Small intestine (tissue), 7 donors: ENCODE measurements around the gene ARID3A. TPM values are rescaled to one million over a fixed set of nuclear protein-coding genes. Genes with fewer than 3 reads are reported as not detected.

Experiments used
- DNase-seq, 2 donors: peaks; one replicate each; pipeline versions ENCODE4 v3.0.0 to v3.0.0-alpha.2; 2013
- FAIRE-seq: peaks from 2 replicates; lab custom pipeline; 2012; peaks lifted over from hg19 to GRCh38; lab: Jason Lieb, UNC
- H3K27ac ChIP-seq, 3 donors: one replicate each; pipeline ENCODE4 v1.5.1; 2013; ENCODE audit warnings: low read length in 2 of 3, mild to moderate bottlenecking in 2 of 3, control low read depth in 1 of 3, inconsistent platforms in 1 of 3, low read depth in 1 of 3, moderate library complexity in 1 of 3
- H3K27me3 ChIP-seq, 3 donors: one replicate each; pipeline ENCODE4 v1.6.1; 2013; ENCODE audit warnings: low read length in 3 of 3, inconsistent platforms in 1 of 3; ENCODE audit not compliant: control insufficient read depth in 3 of 3, insufficient read depth in 3 of 3
- H3K36me3 ChIP-seq, 3 donors: one replicate each; pipeline ENCODE4 v1.6.1; 2013; ENCODE audit warnings: low read length in 3 of 3, inconsistent platforms in 1 of 3, low read depth in 1 of 3, mild to moderate bottlenecking in 1 of 3, moderate library complexity in 1 of 3; ENCODE audit not compliant: control insufficient read depth in 3 of 3, insufficient read depth in 2 of 3
- H3K4me1 ChIP-seq, 3 donors: one replicate each; pipeline ENCODE4 v1.6.1; 2013; ENCODE audit warnings: low read length in 2 of 3, inconsistent platforms in 1 of 3, low read depth in 1 of 3, mild to moderate bottlenecking in 1 of 3, moderate library complexity in 1 of 3; ENCODE audit not compliant: control insufficient read depth in 3 of 3, insufficient read depth in 2 of 3
- H3K4me3 ChIP-seq, 3 donors: one replicate each; pipeline ENCODE4 v1.5.1; 2013; ENCODE audit warnings: low read length in 3 of 3, control low read depth in 1 of 3, inconsistent platforms in 1 of 3, low read depth in 1 of 3, mild to moderate bottlenecking in 1 of 3, moderate library complexity in 1 of 3
- H3K9me3 ChIP-seq, 2 donors: one replicate each; pipeline ENCODE4 v1.6.1; 2013; ENCODE audit warnings: low read depth in 1 of 2, low read length in 1 of 2; ENCODE audit not compliant: control insufficient read depth in 2 of 2, insufficient read depth in 1 of 2
- WGBS, 3 donors: extraction: QIAGEN DNeasy Blood & Tissue Kit; methylation state at CpG; one replicate each; pipeline ENCODE4 v1.1.7; 2013; 5-methylcytosine and 5-hydroxymethylcytosine counted together
- polyA plus RNA-seq, 4 donors: library from polyadenylated mRNA; stranded (reverse) in 3 of 4; unstranded in 1 of 4; fragments of 200-250 nt in 3 of 4; fragments of 120-200 nt in 1 of 4; gene quantifications; one replicate each; pipeline versions ENCODE4 v1.2.1 to v1.2.3, GENCODE V29; 2013
- donor health status: healthy with polysubstance abuse.
- donor health status: control.
- donor health status: control.
- donor health status: Bipolar disorder and iron deficiency.
- donor health status: healthy.

ARID3A gene
- polyA plus RNA-seq, 4 donors, result 1.3 to 242 (median 4.8) TPM

- DNase-seq, result peak; percentile 68 to 86
- peaks cover 0 to 33% (median 3%) of the 10 kb centered on the region in 3 donors for H3K4me1 ChIP-seq
- H3K27ac ChIP-seq, result peak within 1 kb of the TSS; percentile 92 to 96 (median 93)
- H3K4me3 ChIP-seq, result peak within 1 kb of the TSS; percentile 93 to 99 (median 96)
- H3K36me3 ChIP-seq, result no peaks in the 10 kb centered on the region
- FAIRE-seq, result no peak
- 0 to 1% (median 1%) methylated on average over 52 to 76 of the region's 76 CpGs for WGBS, 3 donors
- no peaks in the 10 kb centered on the region for H3K9me3 ChIP-seq
- H3K27me3 ChIP-seq, result peaks cover 9 to 17% (median 14%) of the 10 kb centered on the region in 3 donors
These were observed 12.6 kb upstream of the ARID3A start, which contains the start of gene R3HDM4 for GRCh38 chr19:913080-913748. TSS of gene R3HDM4 (minus strand) at chr19:913219. CDS start at chr19:913157, 62 bp downstream.

DNA sequence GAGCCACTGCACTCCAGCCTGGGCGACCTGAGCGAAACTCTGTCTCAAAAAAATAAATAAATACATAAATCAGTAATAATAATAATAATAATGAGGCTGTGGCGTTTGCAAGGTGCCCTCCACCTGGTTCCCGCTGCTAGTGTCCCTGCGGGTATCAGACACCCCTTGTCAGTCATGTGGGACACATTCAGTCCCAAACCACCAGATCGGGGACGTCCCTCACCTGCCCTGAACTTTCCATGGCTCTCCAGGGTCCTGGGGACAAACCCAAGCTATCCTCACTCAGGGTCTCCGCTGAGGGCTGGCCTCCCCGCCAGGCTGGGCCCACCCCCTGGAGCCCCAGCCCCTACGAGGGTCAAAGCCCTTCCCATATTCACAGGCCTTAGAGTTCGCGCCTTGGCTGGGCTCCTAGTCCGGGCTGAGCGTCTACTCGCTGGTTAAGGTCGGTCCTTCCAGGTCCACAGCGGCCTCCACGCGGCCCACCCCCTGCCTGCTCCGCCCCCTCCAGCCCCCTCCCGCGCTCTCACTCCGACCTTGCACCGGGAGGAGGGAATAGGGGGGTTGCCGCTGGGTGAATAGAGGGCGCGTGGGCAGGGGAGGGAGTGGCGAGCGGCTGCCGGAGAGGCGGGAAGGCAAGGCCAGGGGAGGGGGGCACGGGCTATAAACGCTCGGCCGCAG, 9.1 kb upstream of the ARID3A start:
- H3K9me3 ChIP-seq, result no peaks in the 10 kb centered on the region
- H3K36me3 ChIP-seq, result no peaks in the 10 kb centered on the region
- 7 to 16% (median 14%) methylated on average over 31 to 35 of the region's 35 CpGs for WGBS, 3 donors
- DNase-seq (peak in 1 of 2 donors; percentile 53), FAIRE-seq (no peak)
- peaks cover 0 to 35% (median 0%) of the 10 kb centered on the region in 3 donors for H3K4me1 ChIP-seq
- H3K4me3 ChIP-seq, result peak overlapping the region in 1 of 3 donors; percentile 24
- no peak overlapping the region for H3K27ac ChIP-seq
- H3K27me3 ChIP-seq, result peaks cover 12 to 43% (median 31%) of the 10 kb centered on the region in 3 donors

DNA sequence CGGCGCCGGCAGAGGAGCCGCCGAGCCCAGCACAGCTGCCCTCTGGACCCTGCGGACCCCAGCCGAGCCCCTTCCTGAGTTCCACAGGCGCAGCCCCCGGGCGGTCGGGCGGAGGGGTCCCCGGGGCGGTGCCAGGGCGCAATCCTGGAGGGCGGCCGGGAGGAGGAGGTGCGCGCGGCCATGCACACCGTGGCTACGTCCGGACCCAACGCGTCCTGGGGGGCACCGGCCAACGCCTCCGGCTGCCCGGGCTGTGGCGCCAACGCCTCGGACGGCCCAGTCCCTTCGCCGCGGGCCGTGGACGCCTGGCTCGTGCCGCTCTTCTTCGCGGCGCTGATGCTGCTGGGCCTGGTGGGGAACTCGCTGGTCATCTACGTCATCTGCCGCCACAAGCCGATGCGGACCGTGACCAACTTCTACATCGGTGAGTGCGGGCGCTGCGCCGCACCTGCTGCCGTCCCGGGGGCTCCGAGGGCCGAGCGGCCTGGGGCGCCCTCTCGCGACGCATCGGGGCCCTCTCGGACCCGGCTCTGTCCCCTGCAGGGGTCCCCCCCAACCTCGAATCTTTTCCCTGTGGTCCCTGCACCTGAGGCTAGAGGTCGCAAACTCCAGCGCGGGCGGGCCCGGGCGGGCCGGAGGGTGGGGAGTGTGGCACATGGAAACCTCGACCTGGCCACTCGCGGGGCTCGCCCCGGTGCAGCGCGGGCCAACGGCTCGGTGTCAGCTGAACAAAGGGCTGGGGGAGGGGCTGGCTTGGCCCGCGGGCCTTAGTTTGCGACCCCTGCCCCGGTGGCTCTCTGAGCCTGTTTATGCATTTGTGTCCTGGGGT, 8.3 kb upstream of the ARID3A start, which contains the start of gene KISS1R:
Gene KISS1R (plus strand): TSS at position 11 of the 829 bp plus-strand sequence. CDS start 170 bp downstream, at position 181.
- no peaks in the 10 kb centered on the region for H3K36me3 ChIP-seq
- FAIRE-seq (no peak), DNase-seq (peak in 1 of 2 donors; percentile 56)
- peaks cover 12 to 43% (median 31%) of the 10 kb centered on the region in 3 donors for H3K27me3 ChIP-seq
- peak within 1 kb of the TSS in 2 of 3 donors; percentile 24 to 45 for H3K4me3 ChIP-seq
- peaks cover 0 to 37% (median 0%) of the 10 kb centered on the region in 3 donors for H3K4me1 ChIP-seq
- no peaks in the 10 kb centered on the region for H3K9me3 ChIP-seq
- H3K27ac ChIP-seq, result no peak within 1 kb of the TSS
- WGBS, 3 donors, result 1 to 2% (median 1%) methylated on average over 41 to 87 of the region's 87 CpGs

DNA sequence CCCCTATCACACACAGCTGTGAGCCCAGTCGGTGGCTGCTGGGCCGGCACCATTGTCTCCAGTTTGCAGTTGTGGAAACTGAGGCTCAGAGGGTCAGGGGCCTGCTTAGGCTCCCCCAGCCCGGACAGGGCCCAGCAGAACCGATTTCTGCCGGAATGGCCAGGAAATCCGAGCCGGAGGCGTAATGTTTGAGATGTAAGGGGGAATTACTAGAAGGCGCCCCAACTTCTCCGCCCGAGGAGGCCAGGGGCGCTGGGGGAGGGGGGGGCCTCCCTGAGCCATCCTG, 7.7 kb upstream of the ARID3A start:
- FAIRE-seq, result no peak
- no peak overlapping the region for H3K4me3 ChIP-seq
- 2 to 10% (median 4%) methylated on average over 11 to 12 of the region's 12 CpGs for WGBS, 3 donors
- no peaks in the 10 kb centered on the region for H3K9me3 ChIP-seq
- H3K27ac ChIP-seq, result no peak overlapping the region
- peaks cover 0 to under 1% (median 0%) of the 10 kb centered on the region in 3 donors for H3K36me3 ChIP-seq
- H3K4me1 ChIP-seq, result peaks cover 0 to 37% (median 0%) of the 10 kb centered on the region in 3 donors
- H3K27me3 ChIP-seq, result peaks cover 12 to 43% (median 31%) of the 10 kb centered on the region in 3 donors
- DNase-seq, result no peak

DNA sequence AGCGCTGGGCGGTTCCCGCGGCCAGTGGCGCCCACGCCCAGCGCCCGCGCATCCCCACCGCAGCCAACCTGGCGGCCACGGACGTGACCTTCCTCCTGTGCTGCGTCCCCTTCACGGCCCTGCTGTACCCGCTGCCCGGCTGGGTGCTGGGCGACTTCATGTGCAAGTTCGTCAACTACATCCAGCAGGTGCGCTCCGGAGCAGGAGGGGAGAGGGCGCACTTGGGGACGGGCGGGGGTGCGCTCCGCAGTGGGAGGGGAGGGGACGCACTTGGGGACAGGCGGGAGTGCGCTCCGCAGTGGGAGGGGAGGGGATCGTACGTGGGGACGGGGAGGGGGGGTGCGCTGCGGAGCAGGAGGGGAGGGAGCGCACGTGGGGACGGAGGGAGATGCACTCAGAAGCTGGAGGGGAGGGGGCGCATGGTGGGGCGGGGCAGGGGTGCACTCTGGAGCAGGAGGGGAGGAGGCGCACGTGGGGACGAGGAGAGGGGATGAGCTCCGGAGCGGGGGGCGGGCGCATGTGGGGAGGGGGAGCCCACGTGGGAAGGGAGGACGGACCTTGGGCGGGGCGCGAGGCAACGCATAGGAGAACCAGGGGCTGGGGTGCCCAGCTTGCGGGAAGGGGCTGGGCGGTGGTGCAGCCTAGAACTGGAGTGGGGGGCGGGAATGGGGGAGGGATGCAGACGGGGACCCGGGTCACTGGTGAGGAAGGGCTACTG, 7.2 kb upstream of the ARID3A start:
- FAIRE-seq (no peak), DNase-seq (peak in 1 of 2 donors; percentile 44)
- Histone ChIP-seq H3K9me3 (no peaks in the 10 kb centered on the region), H3K4me3 (no peak overlapping the region), H3K27me3 (peaks cover 12 to 43% (median 31%) of the 10 kb centered on the region in 3 donors), H3K4me1 (peaks cover 0 to 36% (median 0%) of the 10 kb centered on the region in 3 donors), H3K27ac (no peak overlapping the region), H3K36me3 (peaks cover 0 to 6% (median 0%) of the 10 kb centered on the region in 3 donors)
- 2 to 3% (median 2%) methylated on average over 27 to 58 of the region's 58 CpGs for WGBS, 3 donors

DNA sequence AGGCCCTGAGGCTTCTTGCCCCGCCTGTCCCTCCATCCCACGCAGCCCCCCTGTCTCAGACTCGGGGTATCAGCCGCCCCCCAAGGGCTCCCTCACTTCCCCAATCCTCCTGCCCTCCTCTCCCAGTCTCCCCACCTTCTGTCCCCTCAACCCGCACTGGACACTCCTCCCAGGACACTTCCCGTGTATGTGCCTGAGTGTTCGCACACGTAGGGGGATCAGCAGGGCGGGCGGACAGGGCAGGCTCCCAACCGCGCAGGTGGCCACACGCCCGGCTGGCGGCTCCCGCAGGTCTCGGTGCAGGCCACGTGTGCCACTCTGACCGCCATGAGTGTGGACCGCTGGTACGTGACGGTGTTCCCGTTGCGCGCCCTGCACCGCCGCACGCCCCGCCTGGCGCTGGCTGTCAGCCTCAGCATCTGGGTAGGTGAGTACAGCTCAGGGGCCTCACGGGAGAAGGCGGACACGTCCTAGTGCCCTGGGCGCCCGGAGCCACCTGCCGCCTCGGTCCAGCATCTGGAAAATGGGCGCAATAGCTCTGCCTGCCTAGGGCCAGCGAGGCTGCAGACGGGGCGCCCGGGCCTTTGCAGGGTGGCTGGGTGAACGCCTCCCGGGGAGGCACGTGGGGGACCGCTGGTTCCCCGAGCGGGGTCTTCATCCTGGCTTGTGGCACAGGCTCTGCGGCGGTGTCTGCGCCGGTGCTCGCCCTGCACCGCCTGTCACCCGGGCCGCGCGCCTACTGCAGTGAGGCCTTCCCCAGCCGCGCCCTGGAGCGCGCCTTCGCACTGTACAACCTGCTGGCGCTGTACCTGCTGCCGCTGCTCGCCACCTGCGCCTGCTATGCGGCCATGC, 6.4 kb upstream of the ARID3A start:
- Histone ChIP-seq H3K27ac (no peak overlapping the region), H3K4me1 (peaks cover 0 to 43% (median 0%) of the 10 kb centered on the region in 3 donors), H3K9me3 (no peaks in the 10 kb centered on the region), H3K4me3 (peak overlapping the region in 1 of 3 donors; percentile 51), H3K27me3 (peaks cover 12 to 43% (median 31%) of the 10 kb centered on the region in 3 donors), H3K36me3 (peaks cover 0 to 11% (median 0%) of the 10 kb centered on the region in 3 donors)
- FAIRE-seq (no peak), DNase-seq (peak in 1 of 2 donors; percentile 79)
- 0 to 4% (median 2%) methylated on average over 46 to 68 of the region's 68 CpGs for WGBS, 3 donors
